Uterus (tissue), 4 donors: Measurements from ENCODE around the gene COL23A1. TPM values are rescaled to one million over a fixed set of nuclear protein-coding genes. Genes with fewer than 3 reads are reported as not detected.

Source experiments
- DNase-seq, 2 donors: peaks; one replicate each; pipeline ENCODE4 v3.0.0-alpha.2; 2019 to 2020
- H3K27ac ChIP-seq, 2 donors: fragments of 200-600 bp; sonication (generic); 1 replicate in 1 of 2; 2 replicates in 1 of 2; pipeline ENCODE4 v1.5.1; 2016 to 2018
- H3K27me3 ChIP-seq, 2 donors: fragments of 200-600 bp; sonication (generic); one replicate each; pipeline ENCODE4 v1.5.1; 2018 to 2019; ENCODE audit warnings: control low read depth in 1 of 2
- H3K36me3 ChIP-seq, 2 donors: fragments of 200-600 bp; sonication (generic); one replicate each; pipeline ENCODE4 v1.5.1; 2019; ENCODE audit warnings: control low read depth in 1 of 2
- H3K4me1 ChIP-seq, 2 donors: fragments of 200-600 bp; sonication (generic); one replicate each; pipeline ENCODE4 v1.5.1; 2018 to 2019; ENCODE audit warnings: control low read depth in 1 of 2
- H3K4me3 ChIP-seq, 2 donors: fragments of 200-600 bp; sonication (generic); 1 replicate in 1 of 2; 2 replicates in 1 of 2; pipeline ENCODE4 v1.5.1; 2018 to 2019; ENCODE audit warnings: mild to moderate bottlenecking in 1 of 2
- H3K9me3 ChIP-seq, 2 donors: fragments of 200-600 bp; sonication (generic); one replicate each; pipeline ENCODE4 v1.5.1; 2019; ENCODE audit warnings: control low read depth in 1 of 2
- CTCF ChIP-seq, 4 experiments: fragments of 200-600 bp in 2 of 4; fragments of 450-650 bp in 2 of 4; sonication (generic) in 2 of 4; IDR thresholded peaks; one replicate each; pipeline ENCODE4 v1.5.1; 2016 to 2019; ENCODE audit warnings: antibody characterized with exemption in 4 of 4, mild to moderate bottlenecking in 2 of 4, moderate library complexity in 1 of 4
- POLR2A ChIP-seq, 2 donors: fragments of 450-650 bp; IDR thresholded peaks; one replicate each; pipeline ENCODE4 v1.6.1; 2016; ENCODE audit warnings: antibody characterized with exemption in 2 of 2, mild to moderate bottlenecking in 1 of 2, moderate library complexity in 1 of 2
- intact Hi-C: fragments of 100-400 bp; cut with DNase I; formaldehyde crosslinking; loops from one replicate; pipeline ENCODE4 v1.15.1; 2023; ENCODE audit warnings: low total_unique reads
- total RNA-seq, 4 donors: library from RNA; depleted of rRNA in 3 of 4; stranded (reverse); fragments of >200 nt in 3 of 4; gene quantifications; one replicate each; pipeline versions ENCODE4 v1.1.0 to v1.2.4, GENCODE V29; 2014 to 2023
- donor health status: DM: yes; HTN: yes; CAD: no.

Gene COL23A1
- total RNA-seq, 4 donors from 2014 or later: 0.85 to 7.6 (median 2.0) TPM; not detected in 1

GRCh38 chr5:178563621-178564020 is 26.6 kb downstream of the COL23A1 start:
- TF ChIP-seq CTCF (IDR thresholded peaks at IDR 0.05) (no peak), POLR2A (IDR thresholded peaks at IDR 0.05) (no peak)

GRCh38 chr5:178561746-178562264 is 28.4 kb downstream of the COL23A1 start:
- no peaks in the 10 kb centered on the region for H3K27me3 ChIP-seq
- H3K36me3 ChIP-seq: no peaks in the 10 kb centered on the region
- intact Hi-C loops: no loop called here
- no peaks in the 10 kb centered on the region for H3K9me3 ChIP-seq
- TF ChIP-seq CTCF (IDR thresholded peaks at IDR 0.05): no peak
- TF ChIP-seq POLR2A (IDR thresholded peaks at IDR 0.05): no peak
- no peak for DNase-seq
- H3K4me3 ChIP-seq: no peak overlapping the region
- H3K4me1 ChIP-seq: no peaks in the 10 kb centered on the region
- H3K27ac ChIP-seq: no peak overlapping the region

More at GRCh38 chr5:178563621-178564020, 26.6 kb downstream of the COL23A1 start:
- no peak for DNase-seq
- Histone ChIP-seq H3K27me3 (no peaks in the 10 kb centered on the region), H3K27ac (no peak overlapping the region), H3K4me1 (no peaks in the 10 kb centered on the region), H3K4me3 (no peak overlapping the region), H3K36me3 (no peaks in the 10 kb centered on the region), H3K9me3 (no peaks in the 10 kb centered on the region)
- intact Hi-C loops: no loop called here

GRCh38 chr5:178560911-178561310 is 29.3 kb downstream of the COL23A1 start:
- H3K4me1 ChIP-seq: no peaks in the 10 kb centered on the region
- no peak overlapping the region for H3K4me3 ChIP-seq
- intact Hi-C loops: no loop called here
- TF ChIP-seq POLR2A (IDR thresholded peaks at IDR 0.05) (no peak), CTCF (IDR thresholded peaks at IDR 0.05) (no peak)
- DNase-seq: no peak
- H3K27me3 ChIP-seq: no peaks in the 10 kb centered on the region
- no peaks in the 10 kb centered on the region for H3K9me3 ChIP-seq
- no peaks in the 10 kb centered on the region for H3K36me3 ChIP-seq
- no peak overlapping the region for H3K27ac ChIP-seq

GRCh38 chr5:178557416-178557815 is 32.8 kb downstream of the COL23A1 start:
- Histone ChIP-seq H3K36me3 (no peaks in the 10 kb centered on the region), H3K27me3 (no peaks in the 10 kb centered on the region), H3K9me3 (no peaks in the 10 kb centered on the region), H3K4me1 (no peaks in the 10 kb centered on the region), H3K4me3 (no peak overlapping the region), H3K27ac (no peak overlapping the region)
- no peak for DNase-seq
- TF ChIP-seq POLR2A (IDR thresholded peaks at IDR 0.05) (no peak), CTCF (IDR thresholded peaks at IDR 0.05) (no peak)
- intact Hi-C loops: no loop called here

GRCh38 chr5:178555771-178556211 is 34.4 kb downstream of the COL23A1 start:
- Histone ChIP-seq H3K4me3 (no peak overlapping the region), H3K4me1 (no peaks in the 10 kb centered on the region), H3K27me3 (no peaks in the 10 kb centered on the region), H3K9me3 (no peaks in the 10 kb centered on the region), H3K27ac (no peak overlapping the region), H3K36me3 (no peaks in the 10 kb centered on the region)
- DNase-seq: no peak
- intact Hi-C loops: no loop called here
- TF ChIP-seq CTCF (IDR thresholded peaks at IDR 0.05) (no peak), POLR2A (IDR thresholded peaks at IDR 0.05) (no peak)
